HFFc6 (cell line): ENCODE data around the gene ST13. TPM values are rescaled to one million over a fixed set of nuclear protein-coding genes. Genes with fewer than 3 reads are reported as not detected.
A peak's percentile ranks its signal among the peaks of the same experiment; 100 is the strongest.
"Not testable (repeated sequence)": the region's sequence is repeated elsewhere in the genome, so short reads cannot be mapped to it uniquely, and the experiment has no call there.

ENCODE experiments used
- DNase-seq: peaks from one replicate; pipeline ENCODE4 v3.0.0-alpha.2; 2018
- H3K27ac Mint-ChIP-seq: 2 replicates; pipeline ENCODE4 v1.8.0; 2020; ENCODE audit warnings: mild to moderate bottlenecking, mixed read lengths
- H3K27me3 Mint-ChIP-seq: 2 replicates; pipeline ENCODE4 v1.8.0; 2021; ENCODE audit warnings: mild to moderate bottlenecking, moderate library complexity, mixed read lengths; ENCODE audit not compliant: insufficient read depth
- H3K36me3 Mint-ChIP-seq: 2 replicates; pipeline ENCODE4 v1.8.0; 2021; ENCODE audit warnings: low read depth, mixed read lengths
- H3K4me1 Mint-ChIP-seq: 2 replicates; pipeline ENCODE4 v1.8.0; 2020; ENCODE audit warnings: low read depth, mixed read lengths
- H3K4me3 Mint-ChIP-seq: 2 replicates; pipeline ENCODE4 v1.8.0; 2020; ENCODE audit warnings: mild to moderate bottlenecking, moderate library complexity, mixed read lengths
- H3K9me3 Mint-ChIP-seq: 2 replicates; pipeline ENCODE4 v1.8.0; 2020; ENCODE audit warnings: mild to moderate bottlenecking, mixed read lengths
- total RNA-seq, 6 experiments: library from RNA; stranded (reverse); fragmentation: NEBNext Ultra II Directional; extraction: Animal tissue kit (Norgen Biotek cat#: 25700); gene quantifications; 2 replicates in 1 of 6; 3 replicates in 5 of 6; pipeline ENCODE4 v1.2.3, GENCODE V29; 2021
- TF ChIP-seq, protein P1 (sequence below): fragments of 200-600 bp; sonication (generic); IDR thresholded peaks from 2 replicates; pipeline ENCODE4 v1.5.0; 2021; ENCODE audit warnings: antibody characterized with exemption, mild to moderate bottlenecking

The ST13 gene
- total RNA-seq, 6 experiments from 2014 or later: 236 to 251 (median 243) TPM

- peaks cover 15% of the 10 kb centered on the region for H3K36me3 Mint-ChIP-seq
- TF ChIP-seq, protein P1, sequence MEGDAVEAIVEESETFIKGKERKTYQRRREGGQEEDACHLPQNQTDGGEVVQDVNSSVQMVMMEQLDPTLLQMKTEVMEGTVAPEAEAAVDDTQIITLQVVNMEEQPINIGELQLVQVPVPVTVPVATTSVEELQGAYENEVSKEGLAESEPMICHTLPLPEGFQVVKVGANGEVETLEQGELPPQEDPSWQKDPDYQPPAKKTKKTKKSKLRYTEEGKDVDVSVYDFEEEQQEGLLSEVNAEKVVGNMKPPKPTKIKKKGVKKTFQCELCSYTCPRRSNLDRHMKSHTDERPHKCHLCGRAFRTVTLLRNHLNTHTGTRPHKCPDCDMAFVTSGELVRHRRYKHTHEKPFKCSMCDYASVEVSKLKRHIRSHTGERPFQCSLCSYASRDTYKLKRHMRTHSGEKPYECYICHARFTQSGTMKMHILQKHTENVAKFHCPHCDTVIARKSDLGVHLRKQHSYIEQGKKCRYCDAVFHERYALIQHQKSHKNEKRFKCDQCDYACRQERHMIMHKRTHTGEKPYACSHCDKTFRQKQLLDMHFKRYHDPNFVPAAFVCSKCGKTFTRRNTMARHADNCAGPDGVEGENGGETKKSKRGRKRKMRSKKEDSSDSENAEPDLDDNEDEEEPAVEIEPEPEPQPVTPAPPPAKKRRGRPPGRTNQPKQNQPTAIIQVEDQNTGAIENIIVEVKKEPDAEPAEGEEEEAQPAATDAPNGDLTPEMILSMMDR: no peak
Observed at GRCh38 chr22:40855071-40855978, 1.1 kb downstream of the ST13 start.

DNA sequence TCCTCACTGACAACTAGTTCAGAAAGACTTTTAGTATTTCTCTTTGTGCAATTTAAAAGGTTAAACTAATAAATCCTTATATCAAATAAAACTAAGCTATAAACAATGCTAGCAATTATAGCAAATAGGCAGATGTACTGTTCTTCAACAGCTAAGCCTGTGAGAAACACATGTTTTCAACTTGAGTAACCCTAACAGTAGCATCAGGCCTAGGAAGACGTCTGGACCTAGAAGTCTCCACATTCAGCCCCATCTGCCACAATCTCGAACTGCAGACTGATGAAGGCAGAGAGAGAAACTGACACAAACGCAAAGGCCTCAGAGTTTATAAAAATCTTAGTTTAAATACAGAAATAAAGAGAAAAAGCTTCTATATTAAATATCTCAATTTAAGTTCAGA lies 2.5 kb downstream of the ST13 start:
- no peaks in the 10 kb centered on the region for H3K9me3 Mint-ChIP-seq
- H3K4me1 Mint-ChIP-seq: peaks cover 44% of the 10 kb centered on the region
- H3K27ac Mint-ChIP-seq: peak overlapping the region; percentile 100
- DNase-seq: no peak
- TF ChIP-seq, protein P1: no peak
- no peaks in the 10 kb centered on the region for H3K27me3 Mint-ChIP-seq
- peak overlapping the region; percentile 99 for H3K4me3 Mint-ChIP-seq
- peaks cover 12% of the 10 kb centered on the region for H3K36me3 Mint-ChIP-seq

More at GRCh38 chr22:40855071-40855978, 1.1 kb downstream of the ST13 start:
- no peak for DNase-seq
- Mint-ChIP-seq H3K4me3 (peak overlapping the region; percentile 99), H3K27me3 (no peaks in the 10 kb centered on the region), H3K9me3 (no peaks in the 10 kb centered on the region), H3K27ac (peak overlapping the region; percentile 100), H3K4me1 (peaks cover 48% of the 10 kb centered on the region)

DNA sequence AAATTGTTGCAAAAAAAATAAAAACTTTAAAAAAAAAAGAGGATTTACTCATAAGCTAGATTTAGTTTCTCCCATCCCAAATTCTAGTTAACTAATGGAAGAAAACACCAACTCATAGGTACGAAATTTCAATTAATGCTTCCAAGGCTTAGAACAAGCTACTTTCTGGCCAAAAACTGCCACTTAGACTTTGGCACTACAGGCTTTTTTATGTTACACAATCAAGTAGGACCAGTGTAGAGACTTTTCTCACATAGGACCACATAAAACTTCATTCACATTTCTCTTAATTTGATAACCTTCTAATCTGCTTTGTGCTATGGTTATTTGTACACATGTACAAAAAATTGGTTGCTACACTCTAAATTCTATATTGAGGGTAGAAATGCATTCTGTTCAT lies 3.1 kb downstream of the ST13 start:
- TF ChIP-seq, protein P1: no peak
- no peaks in the 10 kb centered on the region for H3K27me3 Mint-ChIP-seq
- no peaks in the 10 kb centered on the region for H3K9me3 Mint-ChIP-seq
- H3K4me3 Mint-ChIP-seq: peak overlapping the region; percentile 99
- peaks cover 10% of the 10 kb centered on the region for H3K36me3 Mint-ChIP-seq
- peaks cover 41% of the 10 kb centered on the region for H3K4me1 Mint-ChIP-seq
- H3K27ac Mint-ChIP-seq: peak overlapping the region; percentile 100
- no peak for DNase-seq

GRCh38 chr22:40845816-40846215 lies 10.6 kb downstream of the ST13 start:
- peaks cover 15% of the 10 kb centered on the region for H3K36me3 Mint-ChIP-seq
- H3K4me3 Mint-ChIP-seq, H3K9me3 Mint-ChIP-seq, DNase-seq, H3K27ac Mint-ChIP-seq, H3K27me3 Mint-ChIP-seq: not testable (repeated sequence)
- H3K4me1 Mint-ChIP-seq: peaks cover 27% of the 10 kb centered on the region

- no peaks in the 10 kb centered on the region for H3K9me3 Mint-ChIP-seq
- H3K4me3 Mint-ChIP-seq: no peak overlapping the region
- no peak for DNase-seq
- TF ChIP-seq, protein P1: no peak
- no peak overlapping the region; the same call in 1 of the 2 replicates for H3K27ac Mint-ChIP-seq
- H3K4me1 Mint-ChIP-seq: peaks cover 27% of the 10 kb centered on the region
- H3K27me3 Mint-ChIP-seq: no peaks in the 10 kb centered on the region
- peaks cover 23% of the 10 kb centered on the region for H3K36me3 Mint-ChIP-seq
Observed at GRCh38 chr22:40844951-40845350, 11.5 kb downstream of the ST13 start.

DNA sequence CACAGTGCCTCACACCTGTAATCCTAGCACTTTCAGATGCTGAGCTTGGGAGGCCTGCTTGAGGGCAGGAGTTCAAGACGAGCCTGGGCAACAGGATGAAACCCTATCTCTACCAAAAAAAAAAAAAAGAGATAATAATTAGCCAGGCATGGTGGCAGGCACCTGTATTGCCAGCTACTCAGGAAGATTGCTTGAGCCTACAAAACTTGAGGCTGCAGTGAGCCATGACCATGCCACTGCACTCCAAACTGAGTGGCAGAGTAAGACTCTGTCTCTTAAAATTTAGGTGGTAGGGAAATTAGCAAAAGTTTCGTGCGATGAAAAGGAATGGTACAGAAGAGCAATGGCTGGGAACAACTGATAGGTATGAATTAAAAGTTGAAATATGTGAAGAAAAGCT lies 18.0 kb downstream of the ST13 start:
- DNase-seq: no peak
- TF ChIP-seq, protein P1: no peak
- no peak overlapping the region for H3K4me3 Mint-ChIP-seq
- H3K27ac Mint-ChIP-seq: no peak overlapping the region
- H3K9me3 Mint-ChIP-seq: no peaks in the 10 kb centered on the region
- H3K4me1 Mint-ChIP-seq: peaks cover 17% of the 10 kb centered on the region
- peaks cover 31% of the 10 kb centered on the region for H3K36me3 Mint-ChIP-seq
- no peaks in the 10 kb centered on the region for H3K27me3 Mint-ChIP-seq
